H1 (cell line): ENCODE results near the gene KDM1A. TPM values are rescaled to one million over a fixed set of nuclear protein-coding genes. Genes with fewer than 3 reads are reported as not detected.

Experiments
- CTCF ChIA-PET: fragments of 300-600 bp; sonication (Branson Sonifier 250); formaldehyde crosslinking; loops from one replicate; lab custom pipeline; 2021; ENCODE audit not compliant: partially characterized antibody; lab: Charles Lee
- POLR2A ChIA-PET: fragments of 300-600 bp; sonication (Branson Sonifier 250); formaldehyde crosslinking; loops from one replicate; lab custom pipeline; 2021; ENCODE audit warnings: inconsistent platforms; ENCODE audit not compliant: partially characterized antibody; lab: Charles Lee
- DNase-seq, 2 experiments: peaks; one replicate each; pipeline versions ENCODE4 v3.0.0 to v3.0.0-alpha.2; 2010 to 2022; ENCODE audit warnings: low spot score in 2 of 2, low read depth in 1 of 2, mixed read lengths in 1 of 2
- FAIRE-seq: peaks from 2 replicates; lab custom pipeline; 2011; peaks lifted over from hg19 to GRCh38; lab: Jason Lieb, UNC
- H2AFZ ChIP-seq: 2 replicates; pipeline ENCODE4 v1.8.1; 2012; ENCODE audit warnings: low read length, inconsistent platforms
- H2AK5ac ChIP-seq: 2 replicates; pipeline ENCODE4 v1.6.1; 2013; ENCODE audit warnings: low read depth, low read length
- H2BK120ac ChIP-seq: replicated peaks from 2 replicates; pipeline ENCODE3; 2013; ENCODE audit warnings: low read depth, low read length, inconsistent platforms
- H2BK12ac ChIP-seq: 2 replicates; pipeline ENCODE4 v1.6.1; 2013; ENCODE audit warnings: low read depth, low read length
- H2BK15ac ChIP-seq: 2 replicates; pipeline ENCODE4 v1.6.1; 2013; ENCODE audit warnings: low read length
- H2BK20ac ChIP-seq: 2 replicates; pipeline ENCODE4 v1.6.1; 2013; ENCODE audit warnings: low read length
- H2BK5ac ChIP-seq: 2 replicates; pipeline ENCODE4 v1.6.1; 2013; ENCODE audit warnings: low read depth, low read length
- H3K14ac ChIP-seq: 2 replicates; pipeline ENCODE4 v1.6.1; 2013; ENCODE audit warnings: inconsistent platforms; ENCODE audit not compliant: insufficient read length
- H3K18ac ChIP-seq: 2 replicates; pipeline ENCODE4 v1.6.1; 2013; ENCODE audit warnings: low read length; ENCODE audit errors: extremely low read depth
- H3K23ac ChIP-seq: 2 replicates; pipeline ENCODE4 v1.6.1; 2013; ENCODE audit warnings: inconsistent platforms; ENCODE audit not compliant: insufficient read length
- H3K23me2 ChIP-seq: 2 replicates; pipeline ENCODE4 v1.6.1; 2013; ENCODE audit warnings: low read depth, low read length
- H3K27ac ChIP-seq: 2 replicates; pipeline ENCODE4 v1.6.1; 2011; ENCODE audit warnings: low read depth, low read length, inconsistent platforms
- H3K27me3 ChIP-seq, 4 experiments: replicated peaks in 1 of 4; 1 replicate in 1 of 4; 2 replicates in 3 of 4; pipeline versions ENCODE4 v1.6.1 to v1.8.1; 2011 to 2013; ENCODE audit warnings: low read length in 3 of 4, mild to moderate bottlenecking in 3 of 4, inconsistent platforms in 2 of 4, mixed read lengths in 2 of 4, moderate library complexity in 1 of 4; ENCODE audit not compliant: control insufficient read depth in 3 of 4, insufficient read depth in 3 of 4; ENCODE audit errors: extremely low read depth in 1 of 4
- H3K36me3 ChIP-seq, 4 experiments: 2 replicates each; pipeline versions ENCODE4 v1.6.1 to v1.8.1; 2011 to 2013; ENCODE audit warnings: mild to moderate bottlenecking in 4 of 4, low read length in 3 of 4, moderate library complexity in 2 of 4, control low read depth in 1 of 4, inconsistent platforms in 1 of 4; ENCODE audit not compliant: insufficient read depth in 4 of 4, control insufficient read depth in 2 of 4
- H3K4ac ChIP-seq: replicated peaks from 2 replicates; pipeline ENCODE3; 2013; ENCODE audit warnings: low read length, low read depth, mixed read lengths, inconsistent platforms; ENCODE audit not compliant: insufficient read length
- H3K4me1 ChIP-seq, 4 experiments: replicated peaks in 1 of 4; 1 replicate in 1 of 4; 2 replicates in 3 of 4; pipeline versions ENCODE4 v1.6.1 to v1.8.1; 2011 to 2013; ENCODE audit warnings: low read length in 3 of 4, inconsistent platforms in 2 of 4, mixed read lengths in 1 of 4; ENCODE audit not compliant: insufficient read depth in 4 of 4, control insufficient read depth in 3 of 4
- H3K4me2 ChIP-seq, 2 experiments: 2 replicates each; pipeline versions ENCODE4 v1.6.1 to v1.8.1; 2011 to 2013; ENCODE audit warnings: low read depth in 2 of 2, low read length in 2 of 2, control low read depth in 1 of 2, inconsistent platforms in 1 of 2, mild to moderate bottlenecking in 1 of 2; ENCODE audit not compliant: insufficient read depth in 1 of 2
- H3K4me3 ChIP-seq, 4 experiments: fragments of 200-600, 300-600 bp in 1 of 4; sonication (generic), shearing (Covaris generic), sonication (Bioruptor Twin) in 1 of 4; 2 replicates each; pipeline versions ENCODE4 v1.5.1 to v1.8.1; 2011 to 2016; ENCODE audit warnings: low read length in 4 of 4, low read depth in 3 of 4, control low read depth in 2 of 4, inconsistent platforms in 2 of 4, mild to moderate bottlenecking in 2 of 4, mixed read lengths in 1 of 4, moderate library complexity in 1 of 4; ENCODE audit not compliant: insufficient read depth in 2 of 4; ENCODE audit errors: extremely low read depth in 1 of 4
- H3K56ac ChIP-seq: replicated peaks from 2 replicates; pipeline ENCODE3; 2013; ENCODE audit warnings: low read depth, mild to moderate bottlenecking, mixed read lengths, low read length, inconsistent platforms; ENCODE audit not compliant: insufficient read length
- H3K79me1 ChIP-seq: 2 replicates; pipeline ENCODE4 v1.6.1; 2013; ENCODE audit warnings: low read depth, low read length, control low read depth
- H3K79me2 ChIP-seq, 2 experiments: 2 replicates each; pipeline versions ENCODE4 v1.6.1 to v1.8.1; 2012 to 2013; ENCODE audit warnings: low read length in 2 of 2, mild to moderate bottlenecking in 2 of 2, inconsistent platforms in 1 of 2; ENCODE audit not compliant: insufficient read depth in 2 of 2, control insufficient read depth in 1 of 2
- H3K9ac ChIP-seq, 4 experiments: replicated peaks in 1 of 4; 1 replicate in 1 of 4; 2 replicates in 3 of 4; pipeline versions ENCODE4 v1.6.1 to v1.8.1; 2011 to 2013; ENCODE audit warnings: low read depth in 3 of 4, low read length in 3 of 4, control low read depth in 2 of 4, mild to moderate bottlenecking in 2 of 4, moderate library complexity in 2 of 4, inconsistent platforms in 1 of 4; ENCODE audit errors: extremely low read depth in 1 of 4
- H3K9me3 ChIP-seq, 2 experiments: 2 replicates each; pipeline versions ENCODE4 v1.6.1 to v1.8.1; 2012 to 2013; ENCODE audit warnings: mild to moderate bottlenecking in 2 of 2, moderate library complexity in 2 of 2, control low read depth in 1 of 2, inconsistent platforms in 1 of 2, low read depth in 1 of 2, low read length in 1 of 2, mixed read lengths in 1 of 2; ENCODE audit not compliant: insufficient read depth in 2 of 2
- H4K20me1 ChIP-seq, 2 experiments: replicated peaks in 1 of 2; 2 replicates each; pipeline versions ENCODE3 to v1.8.1; 2011 to 2013; ENCODE audit warnings: inconsistent platforms in 2 of 2, low read length in 2 of 2, mild to moderate bottlenecking in 1 of 2; ENCODE audit not compliant: insufficient read depth in 2 of 2, control insufficient read depth in 1 of 2
- H4K5ac ChIP-seq: 2 replicates; pipeline ENCODE4 v1.6.1; 2013; ENCODE audit warnings: low read length, low read depth, mixed read lengths, inconsistent platforms; ENCODE audit not compliant: insufficient read length
- H4K8ac ChIP-seq: 2 replicates; pipeline ENCODE4 v1.8.0; 2013; ENCODE audit warnings: mild to moderate bottlenecking, moderate library complexity, low read length, inconsistent platforms; ENCODE audit not compliant: insufficient read depth; ENCODE audit errors: extremely low read depth
- H4K91ac ChIP-seq: replicated peaks from 2 replicates; pipeline ENCODE3; 2013; ENCODE audit warnings: low read length, mixed read lengths, inconsistent platforms; ENCODE audit not compliant: insufficient read length
- CEBPB ChIP-seq: IDR thresholded peaks from 2 replicates; pipeline ENCODE4 v1.6.1; 2012; ENCODE audit warnings: low read depth, low read length
- POLR2A ChIP-seq, 2 experiments: IDR thresholded peaks; 1 replicate in 1 of 2; 2 replicates in 1 of 2; pipeline ENCODE4 v1.6.1; 2011; ENCODE audit warnings: low read depth in 2 of 2, low read length in 2 of 2, mild to moderate bottlenecking in 2 of 2; ENCODE audit errors: control extremely low read depth in 1 of 2
- POLR2AphosphoS5 ChIP-seq: IDR thresholded peaks from 2 replicates; pipeline ENCODE4 v1.6.1; 2011; ENCODE audit warnings: low read depth, low read length
- WGBS, 2 experiments: shearing (Covaris generic) in 1 of 2; methylation state at CpG; one replicate each; pipeline versions ENCODE4 v1.1.6 to v1.1.7; 2013 to 2015; ENCODE audit warnings: low lambda C conversion rate in 2 of 2, mixed read lengths in 2 of 2, inconsistent platforms in 1 of 2, low coverage in 1 of 2, missing lambda C conversion rate in 1 of 2; ENCODE audit not compliant: insufficient replicate concordance in 2 of 2, insufficient coverage in 1 of 2, insufficient read length in 1 of 2; ENCODE audit errors: extremely low coverage in 1 of 2, missing lambda C conversion rate in 1 of 2; 5-methylcytosine and 5-hydroxymethylcytosine counted together
- polyA plus RNA-seq, 7 experiments: library from polyadenylated mRNA; depleted of rRNA in 3 of 7; stranded (reverse) in 5 of 7; unstranded in 2 of 7; fragments of >200 nt in 5 of 7; fragments of 200-250 nt in 2 of 7; gene quantifications; 1 replicate in 5 of 7; 2 replicates in 1 of 7; 4 replicates in 1 of 7; pipeline versions ENCODE4 v1.2.1 to v1.2.3, GENCODE V29; 2011 to 2013; ENCODE audit warnings: missing spikeins in 2 of 7, mixed read lengths in 2 of 7
- total RNA-seq: library from RNA; stranded (reverse); fragmentation: NEBNext Ultra II Directional; extraction: Animal tissue kit (Norgen Biotek cat#: 25700); gene quantifications from 2 replicates; pipeline ENCODE4 v1.2.1, GENCODE V29; 2021

KDM1A gene
- total and polyA plus RNA-seq, 2 of the 8 experiments (the other 6 are each of a cell fraction or from before 2014, with no cell fraction given): 216 to 275 TPM

DNA sequence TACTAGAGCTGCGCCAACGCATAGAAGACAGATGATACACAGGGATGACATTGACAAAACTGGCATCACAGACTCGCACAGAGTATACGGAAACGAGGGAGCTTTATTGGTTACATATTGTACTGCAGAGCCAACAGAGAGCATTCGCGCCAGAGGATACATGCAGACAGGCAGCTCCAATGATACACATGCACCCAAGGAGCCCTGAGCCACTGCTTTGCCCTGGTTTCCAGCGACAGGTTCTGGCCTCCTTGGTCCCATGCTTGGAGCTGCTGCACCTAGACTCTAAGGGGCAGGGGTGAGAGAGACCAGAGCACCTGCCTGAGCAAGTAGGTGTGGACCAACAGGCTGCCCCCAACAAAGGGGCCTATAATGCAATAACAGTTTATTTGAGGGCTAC is 65.6 kb downstream of the KDM1A start:
- Histone ChIP-seq H4K91ac (no peak overlapping the region), H3K4me2 (no peak overlapping the region), H2AFZ (no peak overlapping the region), H4K20me1 (peaks cover 5 to 14% of the 10 kb centered on the region in 2 experiments), H2BK15ac (no peak overlapping the region), H4K5ac (no peak overlapping the region), H3K79me1 (no peaks in the 10 kb centered on the region), H3K23ac (no peak overlapping the region), H4K8ac (no peak overlapping the region), H3K9ac (no peak overlapping the region), H3K18ac (no peak overlapping the region), H2AK5ac (no peak overlapping the region), H2BK12ac (no peak overlapping the region), H3K4me3 (no peak overlapping the region), H3K23me2 (no peaks in the 10 kb centered on the region), H3K4me1 (no peaks in the 10 kb centered on the region; a peak in 1 of 7 replicates), H3K36me3 (peaks cover 19 to 89% (median 59%) of the 10 kb centered on the region in 4 experiments), H3K27ac (no peak overlapping the region), H2BK20ac (no peak overlapping the region), H3K14ac (no peak overlapping the region), H2BK120ac (no peak overlapping the region), H3K79me2 (no peaks in the 10 kb centered on the region), H3K27me3 (no peaks in the 10 kb centered on the region), H3K4ac (no peak overlapping the region), H3K9me3 (no peaks in the 10 kb centered on the region), H2BK5ac (no peak overlapping the region), H3K56ac (no peak overlapping the region)
- FAIRE-seq (no peak), DNase-seq (no peak)
- CTCF ChIA-PET: interaction anchor here (0.7 to 27.1 kb wide), 10 partner anchors 8 to 179 kb away, joined by 3 to 705 read pairs (median 4); partner anchors contain the start of gene LUZP1
- POLR2A ChIA-PET: interaction anchor here (0.7 to 1.5 kb wide), 5 partner anchors 9 to 107 kb away, joined by 3 to 6 read pairs (median 3); no protein-coding TSS in a partner anchor
- 91% methylated on average over 8 of the region's 8 CpGs; no CpG with 5 or more reads in 1 of the 2 experiments for WGBS, 2 experiments
- TF ChIP-seq POLR2AphosphoS5 (peak; percentile 69; the same call in 1 of the 2 replicates), POLR2A (IDR thresholded peaks at IDR 0.05; ENCODE audit: control extremely low read depth in 1 of 2, low read depth in 2 of 2, low read length in 2 of 2) (peak in 1 of 2 experiments; percentile 45; a peak in 2 of 3 replicates), CEBPB (no peak)
